ENCODE measurements around the gene ZNF71.
"Not testable (repeated sequence)": the region's sequence is repeated elsewhere in the genome, so short reads cannot be mapped to it uniquely, and the experiment has no call there.

The ZNF71 gene

DNA sequence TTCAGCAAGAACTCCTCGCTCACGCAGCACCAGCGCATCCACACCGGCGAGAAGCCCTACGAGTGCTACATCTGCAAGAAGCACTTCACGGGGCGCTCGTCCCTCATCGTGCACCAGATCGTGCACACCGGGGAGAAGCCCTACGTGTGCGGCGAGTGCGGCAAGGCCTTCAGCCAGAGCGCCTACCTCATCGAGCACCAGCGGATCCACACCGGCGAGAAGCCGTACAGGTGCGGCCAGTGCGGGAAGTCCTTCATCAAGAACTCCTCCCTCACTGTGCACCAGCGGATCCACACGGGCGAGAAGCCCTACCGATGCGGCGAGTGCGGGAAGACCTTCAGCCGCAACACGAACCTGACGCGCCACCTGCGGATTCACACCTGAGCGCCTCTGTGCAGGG lies 27.3 kb downstream of the ZNF71 start:
- DNase-seq (ENCODE audit: low read depth) = no peak

DNA sequence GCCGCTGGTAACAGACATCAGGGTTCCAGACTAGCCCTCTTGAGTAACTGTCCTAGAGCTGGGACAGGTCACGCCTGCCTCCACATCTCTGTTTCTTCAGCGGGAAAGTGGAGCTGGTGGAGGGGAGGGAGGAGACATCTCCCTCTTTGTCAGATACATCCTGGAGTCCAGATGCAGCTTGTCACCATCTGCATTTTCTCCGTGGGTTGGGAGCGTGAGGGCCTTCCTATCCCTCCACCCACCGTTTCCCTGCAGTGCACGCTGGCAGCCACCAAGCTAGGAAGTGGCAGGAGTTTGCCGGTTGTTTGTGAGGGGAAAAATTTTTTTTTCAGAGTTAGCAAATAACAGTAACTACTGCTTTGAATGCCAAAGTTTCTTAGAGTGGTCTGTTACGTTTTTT lies 27.9 kb downstream of the ZNF71 start:
- DNase-seq (ENCODE audit: low read depth) = no peak

DNA sequence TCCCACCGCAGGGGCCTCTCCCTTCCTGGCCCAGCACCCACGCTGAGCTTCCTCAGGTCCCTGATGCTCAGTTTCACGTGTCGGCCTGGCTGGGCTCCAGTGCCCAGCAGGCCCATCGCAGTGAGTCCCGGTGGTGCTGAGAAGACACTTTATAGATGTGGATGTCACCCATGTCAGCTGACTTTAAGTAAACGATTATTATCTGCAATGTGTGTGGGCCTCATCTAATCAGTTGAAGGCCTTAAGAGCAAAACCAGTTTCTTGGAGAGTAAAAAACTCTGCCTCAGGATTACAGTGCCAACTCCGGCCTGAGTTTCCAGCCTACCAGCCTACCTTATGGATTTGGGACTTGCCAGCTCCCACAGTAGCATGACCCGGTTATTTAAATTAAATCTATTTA lies 30.6 kb downstream of the ZNF71 start:
- no peak for DNase-seq (ENCODE audit: low read depth)

DNA sequence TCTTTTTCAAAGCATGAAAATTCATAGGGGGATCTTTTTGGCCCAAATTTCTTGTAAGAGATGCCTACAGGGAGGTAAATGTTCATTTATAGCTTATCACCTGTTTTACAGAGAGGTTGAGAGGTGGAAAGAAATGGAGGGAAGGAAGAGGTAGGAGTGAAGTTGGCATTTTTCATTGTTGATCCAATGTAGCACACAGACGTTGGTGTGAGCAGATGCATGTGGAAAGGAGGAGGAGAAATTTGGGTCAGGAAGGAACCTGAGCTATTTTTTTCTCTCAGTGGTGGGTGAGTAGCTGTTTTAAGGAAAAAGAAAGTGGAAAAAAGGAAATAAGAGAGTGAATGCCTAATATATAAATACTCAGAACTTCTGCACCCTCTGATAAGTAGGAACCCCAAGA lies 37.9 kb downstream of the ZNF71 start:
- DNase-seq (ENCODE audit: low read depth) = no peak

DNA sequence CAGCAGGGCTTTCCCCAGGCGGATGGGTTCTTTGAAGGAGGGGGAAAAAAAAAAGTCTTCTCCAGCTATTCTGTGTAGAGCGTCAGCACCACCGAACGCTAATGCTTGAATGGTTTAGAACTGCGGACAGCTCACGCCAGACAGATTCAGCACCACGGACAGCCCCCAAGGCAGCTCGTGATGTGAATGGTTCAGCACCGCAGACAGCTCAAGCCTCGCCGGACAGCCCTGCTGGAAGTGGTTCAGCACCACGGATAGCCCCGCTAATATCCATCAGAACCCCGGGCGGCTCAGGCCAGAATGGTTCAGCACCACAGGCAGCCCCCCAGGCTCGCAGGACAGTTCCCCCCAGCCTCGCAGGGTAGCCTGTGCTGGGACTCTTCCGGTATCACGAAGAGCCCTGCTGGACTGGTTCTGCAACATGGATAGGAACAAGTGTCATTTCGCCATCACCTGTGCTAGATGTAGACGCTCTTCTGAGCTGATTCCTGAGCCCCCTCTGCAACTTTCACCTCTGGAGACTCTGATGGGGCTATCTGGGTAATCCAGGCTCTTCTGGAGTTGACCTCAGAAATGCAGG lies 43.0 kb downstream of the ZNF71 start:
- DNase-seq (ENCODE audit: low read depth) = no peak

DNA sequence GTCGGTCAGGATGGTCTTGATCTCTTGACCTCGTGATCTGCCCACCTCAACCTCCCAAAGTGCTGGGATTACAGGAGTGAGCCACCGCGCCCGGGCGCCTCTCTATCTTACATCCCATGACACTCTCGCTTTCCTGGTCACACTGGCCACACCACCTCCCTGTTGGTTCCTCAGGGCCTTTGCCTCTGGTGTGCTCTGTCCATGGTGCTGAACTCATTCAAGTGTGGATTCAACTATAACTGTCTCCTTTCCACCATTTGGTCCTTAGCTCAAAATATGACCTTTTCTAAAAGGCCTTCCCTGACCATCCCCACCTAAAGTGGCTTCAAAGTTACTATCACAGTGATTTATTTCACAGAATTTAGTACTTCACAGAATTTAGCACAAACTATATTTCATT lies 44.1 kb downstream of the ZNF71 start:
- DNase-seq (ENCODE audit: low read depth) = no peak

DNA sequence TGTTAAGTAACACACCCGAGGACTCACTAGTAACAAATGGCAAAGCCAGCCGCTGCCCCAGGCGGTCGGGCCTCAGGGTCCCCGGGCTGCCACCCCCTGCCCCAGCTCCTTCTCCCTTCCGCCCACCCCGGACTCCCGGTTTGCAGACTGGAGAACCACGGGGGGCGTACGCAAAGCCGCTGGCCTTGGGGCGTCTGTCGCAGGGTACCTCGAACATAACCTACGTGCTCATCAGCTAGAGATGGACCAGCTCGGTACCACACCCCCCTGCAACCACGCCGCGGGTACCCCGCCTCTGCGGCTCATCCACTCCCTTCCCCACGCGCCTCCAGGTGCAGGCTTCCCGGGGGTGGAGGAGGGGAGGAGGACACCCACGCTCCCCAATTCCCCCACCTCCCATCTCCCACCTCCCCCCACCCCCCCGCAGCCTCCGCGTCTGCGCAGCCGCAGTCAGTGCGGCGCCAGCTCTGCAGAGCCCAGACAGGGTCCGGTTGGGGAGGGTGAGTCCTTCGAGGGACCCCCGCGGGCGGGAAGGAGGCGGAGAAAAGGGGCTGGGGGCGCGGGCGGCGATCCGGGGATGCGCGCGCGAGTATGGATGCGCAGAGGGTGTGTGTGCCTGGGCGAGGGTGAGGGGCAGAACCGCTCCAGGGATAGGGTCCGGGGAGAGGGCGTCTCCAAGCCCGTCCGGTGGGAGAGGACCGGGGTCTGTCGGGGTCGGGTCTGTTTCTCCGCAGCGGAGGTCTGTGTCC lies 47.8 kb downstream of the ZNF71 start, which contains the start of gene SMIM17:
Gene SMIM17 (plus strand): TSS at position 449 of the 749 bp plus-strand sequence. CDS start 2,509 bp downstream, outside the sequence.
- DNase-seq (ENCODE audit: low read depth) = no peak

DNA sequence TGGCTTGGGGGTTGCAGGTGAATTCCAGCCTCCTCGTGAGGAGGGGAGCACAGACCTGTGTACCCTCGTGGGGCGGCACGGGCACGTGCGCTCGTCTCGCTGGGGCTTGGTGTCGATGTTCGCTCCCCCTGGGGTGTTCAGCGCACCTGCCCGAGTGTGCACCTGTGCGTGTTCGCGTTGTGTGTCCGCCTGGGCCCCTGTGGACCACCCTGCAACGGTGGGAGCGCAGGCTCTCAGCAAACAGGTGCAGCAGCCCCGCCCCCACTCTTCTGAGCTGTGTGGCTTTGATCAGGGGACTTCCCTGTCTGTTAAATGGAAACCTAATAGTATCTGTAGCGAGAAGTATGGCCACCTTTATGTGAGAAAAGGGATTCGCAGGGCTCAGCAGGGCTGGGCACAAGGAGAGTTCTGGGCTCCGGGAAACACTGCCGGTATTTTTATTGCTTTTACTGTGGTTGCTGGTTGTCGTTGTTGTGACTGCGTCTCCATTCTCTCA lies 48.4 kb downstream of the ZNF71 start:
- no peak for DNase-seq (ENCODE audit: low read depth)

DNA sequence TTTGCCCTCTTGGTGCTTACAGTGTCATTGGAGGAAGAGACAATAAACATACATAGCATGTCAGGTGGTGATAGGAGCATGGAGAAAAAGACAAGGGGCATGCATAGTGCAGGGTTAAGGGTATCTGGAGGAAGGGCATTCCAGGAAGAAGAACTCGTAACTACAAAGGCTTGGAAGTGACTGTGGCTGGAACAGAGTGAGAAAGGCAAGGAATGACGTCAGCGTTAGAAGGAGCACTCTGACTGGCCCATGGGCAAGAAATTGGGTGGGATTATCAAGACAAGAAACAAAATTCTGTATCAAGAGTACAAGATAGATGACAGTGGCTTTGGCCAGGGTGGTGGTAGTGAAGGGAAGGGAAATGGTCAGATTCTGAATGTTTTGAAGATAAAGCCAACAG lies 59.0 kb downstream of the ZNF71 start:
- no peak for DNase-seq (ENCODE audit: low read depth)

DNA sequence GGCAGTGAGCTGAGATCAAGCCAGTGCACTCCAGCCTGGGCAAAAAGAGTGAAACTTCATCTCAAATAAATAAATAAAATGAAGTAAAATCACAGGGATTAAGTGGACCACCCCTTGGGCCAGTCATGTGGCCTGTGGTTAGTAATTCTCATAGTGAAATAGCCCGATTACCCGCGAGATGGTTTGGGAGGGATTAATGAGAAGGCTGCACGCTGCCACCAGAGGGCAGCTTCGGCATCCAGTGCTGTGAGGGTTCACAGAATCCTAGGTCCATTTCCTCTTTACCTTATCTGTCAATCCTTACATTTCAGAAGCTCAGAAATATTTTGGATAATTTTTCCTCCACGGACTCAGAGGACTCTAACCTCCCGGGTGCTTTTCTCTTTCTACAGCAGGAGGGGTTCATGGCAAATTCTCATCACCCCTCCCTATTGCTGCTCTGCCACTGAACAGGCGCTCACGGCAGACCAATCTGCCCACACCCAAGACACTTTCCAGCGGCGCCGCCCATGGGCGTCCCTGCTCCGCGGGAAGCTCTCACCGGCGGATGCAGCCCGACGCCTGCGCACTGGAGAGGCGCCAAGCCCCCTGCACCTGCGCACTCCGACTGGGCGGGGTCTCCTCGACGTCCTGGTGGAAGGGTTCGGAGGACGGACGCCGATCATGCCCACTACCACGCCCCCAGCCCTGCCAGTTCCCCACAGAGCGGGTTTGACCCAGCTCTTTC lies 65.4 kb downstream of the ZNF71 start:
- DNase-seq (ENCODE audit: low read depth) = no peak

DNA sequence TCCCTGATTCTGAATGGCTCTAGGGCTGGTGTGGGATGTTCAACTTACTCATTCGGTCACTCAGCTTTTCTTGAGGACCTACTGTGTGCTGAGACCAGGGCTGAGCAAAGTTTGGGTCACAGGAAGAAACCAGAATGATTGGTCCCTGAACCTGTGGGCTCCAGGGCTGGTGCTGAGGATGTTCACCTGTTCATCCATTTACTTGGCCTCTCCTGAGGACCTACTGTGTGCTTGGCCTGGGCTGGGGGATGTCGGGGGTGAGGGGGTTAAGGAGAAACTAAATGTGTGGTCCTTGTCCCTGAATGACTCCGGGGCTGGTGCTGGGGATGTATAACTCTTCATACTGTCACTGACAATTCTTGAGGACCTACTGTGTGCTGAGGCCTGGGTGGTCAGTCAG lies 66.1 kb downstream of the ZNF71 start:
- DNase-seq (ENCODE audit: low read depth) = no peak

DNA sequence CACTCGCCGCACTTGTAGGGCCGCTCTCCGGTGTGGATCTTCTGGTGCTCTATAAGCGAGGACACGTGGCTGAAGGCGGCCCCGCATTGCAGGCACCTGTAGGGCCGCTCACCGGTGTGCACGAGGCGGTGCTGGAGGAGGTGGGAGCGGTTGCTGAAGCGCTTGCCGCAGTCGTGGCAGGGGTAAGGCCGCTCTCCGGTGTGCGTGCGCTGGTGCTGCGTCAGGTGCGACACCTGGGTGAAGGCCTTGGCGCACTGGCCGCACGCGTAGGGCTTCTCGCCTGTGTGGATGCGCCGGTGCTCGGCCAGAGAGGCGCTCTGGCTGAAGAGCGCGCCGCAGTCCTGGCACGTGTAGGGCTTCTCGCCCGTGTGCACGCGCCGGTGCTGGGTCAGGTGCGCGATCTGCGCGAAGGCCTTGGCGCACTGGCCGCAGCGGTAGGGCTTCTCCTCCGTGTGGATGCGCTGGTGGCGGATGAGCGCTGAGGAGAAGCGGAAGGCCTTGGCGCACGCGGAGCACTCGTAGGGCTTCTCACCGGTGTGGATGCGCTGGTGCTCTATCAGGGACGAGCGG lies 68.9 kb downstream of the ZNF71 start:
- no peak for DNase-seq (ENCODE audit: low read depth)

DNA sequence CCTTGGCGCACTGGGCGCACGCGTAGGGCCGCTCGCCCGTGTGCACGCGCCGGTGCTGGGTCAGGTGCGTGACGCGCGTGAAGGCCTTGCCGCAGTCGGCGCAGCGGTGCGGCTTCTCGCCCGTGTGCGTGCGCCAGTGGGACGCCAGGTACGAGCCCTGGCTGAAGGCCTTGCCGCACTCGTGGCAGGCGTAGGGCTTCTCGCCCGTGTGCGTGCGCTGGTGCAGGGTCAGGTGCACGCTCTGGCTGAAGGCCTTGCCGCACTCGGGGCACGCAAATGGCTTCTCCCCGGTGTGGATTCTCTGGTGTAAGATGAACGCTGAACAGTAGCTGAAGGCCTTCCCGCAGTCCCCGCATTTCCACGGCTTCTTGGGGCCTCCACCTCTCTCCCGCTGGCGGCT lies 69.4 kb downstream of the ZNF71 start:
- DNase-seq (ENCODE audit: low read depth) = no peak

DNA sequence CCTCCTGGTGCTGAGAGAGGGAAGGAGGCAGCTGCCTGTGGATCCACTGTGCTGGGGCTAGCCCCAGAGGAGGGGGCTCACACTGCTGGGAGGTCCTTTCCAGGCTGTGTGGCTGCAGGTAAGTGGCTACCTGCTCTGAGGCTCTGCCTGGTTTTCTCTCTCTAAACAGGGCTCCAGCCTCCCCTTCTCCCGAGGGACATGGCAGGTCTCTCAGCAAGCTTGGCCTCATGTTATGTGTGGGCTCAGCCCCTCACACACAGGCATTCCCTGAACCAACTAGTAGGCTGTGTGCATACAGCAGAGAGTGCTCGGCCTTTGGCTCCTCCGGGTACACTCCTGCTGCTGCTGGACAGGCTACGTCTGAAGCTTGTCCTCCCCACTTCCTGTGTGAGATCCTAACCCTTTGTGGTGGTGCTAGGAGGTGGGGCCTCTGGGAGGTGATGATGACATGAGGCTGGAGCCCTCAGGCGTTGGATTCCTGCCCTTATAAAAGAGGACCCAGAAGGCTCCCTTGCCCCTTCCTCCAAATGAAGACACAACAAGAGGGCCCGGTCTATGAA lies 72.3 kb downstream of the ZNF71 start:
- DNase-seq (ENCODE audit: low read depth) = no peak

DNA sequence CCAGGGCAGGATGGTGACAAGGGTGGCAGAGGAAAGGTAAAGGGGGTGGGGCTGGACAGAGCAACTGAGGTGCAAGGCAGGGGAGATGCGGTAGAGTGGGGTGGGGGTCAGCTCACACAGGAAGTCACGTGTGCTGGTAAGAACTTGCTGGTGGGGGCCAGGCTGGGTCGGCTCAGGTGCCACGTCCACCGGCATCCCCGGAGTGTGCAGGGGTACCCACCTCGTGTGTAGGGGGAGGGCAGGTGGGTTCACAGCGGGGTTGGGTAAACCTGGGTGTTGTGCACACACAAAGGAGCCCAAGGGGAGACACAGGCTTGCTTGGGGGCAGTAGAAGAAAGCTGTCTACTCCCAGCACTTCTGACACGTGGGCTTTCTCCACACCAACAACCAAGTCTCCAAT lies 73.6 kb downstream of the ZNF71 start:
- no peak for DNase-seq (ENCODE audit: low read depth)

DNA sequence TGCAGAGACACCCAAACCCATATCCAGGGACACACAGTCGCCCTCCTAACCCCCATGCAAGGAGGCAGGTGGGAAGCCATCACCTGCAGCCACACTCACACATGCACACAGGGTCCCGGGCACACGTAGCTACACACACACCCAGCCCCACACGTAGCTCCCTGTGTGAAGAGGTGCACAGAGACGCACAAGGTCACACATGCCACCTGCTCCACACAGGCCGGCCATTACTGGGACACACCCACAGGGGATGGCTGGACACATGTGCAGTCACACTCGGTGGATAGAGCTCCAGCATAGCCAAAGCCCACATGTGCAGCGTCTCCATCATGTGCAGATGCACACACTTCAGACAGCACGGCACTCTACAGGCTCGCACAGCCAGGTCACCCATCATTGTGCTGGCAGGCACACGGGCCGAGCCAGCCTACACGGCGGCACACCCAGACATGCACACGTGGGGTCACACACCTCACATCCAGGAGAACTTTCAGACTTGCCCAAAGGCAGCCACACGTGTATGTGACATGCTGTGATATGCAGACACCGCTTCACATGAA lies 75.4 kb downstream of the ZNF71 start:
- DNase-seq (ENCODE audit: low read depth) = no peak

DNA sequence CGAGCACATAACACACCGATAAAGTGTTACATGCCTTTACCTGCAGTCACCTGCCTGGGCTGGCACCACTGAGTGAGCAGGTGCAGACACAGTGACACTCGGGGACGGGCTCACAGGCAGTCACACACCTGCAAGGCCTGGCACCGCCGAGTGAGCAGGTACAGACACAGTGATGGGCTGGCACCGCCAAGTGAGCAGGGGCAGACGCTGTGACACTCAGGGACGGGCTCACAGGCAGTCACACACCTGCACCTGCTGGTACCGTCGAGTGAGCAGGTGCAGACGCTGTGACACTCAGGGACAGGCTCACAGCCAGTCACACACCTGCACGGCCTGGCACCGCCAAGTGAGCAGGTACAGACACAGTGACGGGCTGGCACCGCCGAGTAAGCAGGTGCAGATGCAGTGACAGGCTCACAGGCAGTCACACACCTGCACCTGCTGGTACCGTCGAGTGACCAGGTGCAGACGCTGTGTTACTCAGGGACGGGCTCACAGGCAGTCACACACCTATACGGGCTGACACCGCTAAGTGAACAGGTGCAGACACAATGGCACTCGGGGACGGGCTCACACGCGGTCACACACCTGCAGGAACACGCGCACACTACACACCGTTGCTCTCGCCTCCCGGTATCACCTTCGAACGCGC lies 76.0 kb downstream of the ZNF71 start:
- no peak for DNase-seq (ENCODE audit: low read depth)

DNA sequence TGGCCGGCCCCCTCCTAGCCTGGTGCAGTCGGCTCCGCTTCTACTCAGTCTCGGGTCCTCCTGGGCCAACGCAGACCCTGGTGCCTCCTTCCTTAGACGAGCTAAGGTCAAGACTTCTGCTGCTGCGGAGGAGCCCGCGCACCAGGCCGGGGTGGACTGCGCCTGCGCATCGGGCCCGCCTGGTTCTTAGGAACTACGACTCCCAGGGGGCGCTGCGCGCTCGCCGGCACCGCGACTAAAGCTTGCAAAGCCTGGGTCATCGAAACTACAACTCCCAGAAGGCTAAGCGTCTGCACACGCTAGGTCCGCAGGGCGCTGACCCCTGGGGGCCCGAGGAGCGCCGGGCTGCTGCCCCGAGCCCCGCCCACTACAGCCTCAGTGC lies 76.5 kb downstream of the ZNF71 start, which contains the start of gene ZNF835:
Gene ZNF835 (minus strand): TSS at position 145 of the 382 bp plus-strand sequence. CDS start 6,559 bp downstream, outside the sequence.
- no peak for DNase-seq (ENCODE audit: low read depth)

DNA sequence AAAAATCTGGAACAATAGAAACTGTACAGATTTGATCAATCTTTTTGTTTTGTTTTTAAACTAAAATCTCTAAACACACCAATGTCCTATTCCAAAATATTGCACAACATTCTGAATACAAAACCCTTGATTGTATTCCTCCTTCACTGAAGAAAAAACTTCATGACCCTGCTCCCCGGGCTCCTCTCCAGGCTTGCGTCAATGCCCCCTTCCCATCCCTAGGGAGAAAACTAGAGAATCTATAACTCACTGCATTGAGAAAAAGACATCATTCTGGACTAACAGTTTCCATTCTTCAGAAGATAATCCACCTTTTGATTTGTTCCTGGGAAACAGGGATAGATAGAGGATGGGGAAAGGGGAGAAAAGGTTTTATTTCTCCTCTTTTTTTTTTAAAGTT lies 77.5 kb downstream of the ZNF71 start:
- DNase-seq (ENCODE audit: low read depth) = not testable (repeated sequence)

All from HS-5 (cell line).